Panc1 (cell line): ENCODE data around the gene SHISA4. TPM values are rescaled to one million over a fixed set of nuclear protein-coding genes. Genes with fewer than 3 reads are reported as not detected.

Experiments used
- ATAC-seq: fragments of 200-7000 bp; cut with Tn5 transposase; 2 replicates; pipeline ENCODE4 v1.9.1; 2020; ENCODE audit warnings: mild to moderate bottlenecking, moderate library complexity
- BruUV-seq: library from RNA; stranded (reverse); fragments of 400-500 nt; replicated peaks from 2 replicates; lab custom pipeline; 2021; lab: Mats Ljungman, UMichigan
- CTCF ChIA-PET: fragments of 300-600 bp; sonication (Branson Sonifier 250); formaldehyde crosslinking; loops from one replicate; lab custom pipeline; 2022; ENCODE audit warnings: antibody characterized with exemption; lab: Charles Lee
- POLR2A ChIA-PET: fragments of 300-600 bp; sonication (Branson Sonifier 250); formaldehyde crosslinking; loops from one replicate; lab custom pipeline; 2022; ENCODE audit warnings: antibody characterized with exemption; lab: Charles Lee
- DNase-seq: peaks from one replicate; pipeline ENCODE4 v3.0.0-alpha.2; 2010; ENCODE audit warnings: low read depth, low spot score
- H3K27ac ChIP-seq: 2 replicates; pipeline ENCODE4 v1.5.1; 2011; ENCODE audit warnings: mild to moderate bottlenecking, low read length, inconsistent platforms
- H3K27me3 ChIP-seq: fragments of 200-500 bp; sonication (Bioruptor generic); 2 replicates; pipeline ENCODE4 v1.6.0; 2014; ENCODE audit warnings: low read length, inconsistent platforms; ENCODE audit not compliant: control insufficient read depth, insufficient read depth
- H3K36me3 ChIP-seq: fragments of 200-500 bp; sonication (Bioruptor generic); 2 replicates; pipeline ENCODE4 v1.5.1; 2014; ENCODE audit warnings: inconsistent platforms, mild to moderate bottlenecking, low read length, moderate library complexity; ENCODE audit not compliant: control insufficient read depth, insufficient read depth
- H3K4me1 ChIP-seq: 2 replicates; pipeline ENCODE4 v1.5.1; 2011; ENCODE audit warnings: inconsistent platforms, mild to moderate bottlenecking, low read length, moderate library complexity; ENCODE audit not compliant: control insufficient read depth, insufficient read depth
- H3K4me3 ChIP-seq, 2 experiments: 2 replicates each; pipeline ENCODE4 v1.5.1; 2011 to 2012; ENCODE audit warnings: low read depth in 2 of 2, low read length in 2 of 2, mild to moderate bottlenecking in 2 of 2, inconsistent platforms in 1 of 2, moderate library complexity in 1 of 2
- H3K9me3 ChIP-seq: fragments of 200-500 bp; sonication (Bioruptor generic); 2 replicates; pipeline ENCODE4 v1.5.1; 2014; ENCODE audit warnings: low read depth, mild to moderate bottlenecking, inconsistent platforms, low read length, moderate library complexity; ENCODE audit not compliant: control insufficient read depth, insufficient read depth
- CTCF ChIP-seq: fragments of 450-650 bp; IDR thresholded peaks from 2 replicates; pipeline ENCODE4 v1.5.1; 2017; ENCODE audit warnings: mild to moderate bottlenecking
- POLR2AphosphoS5 ChIP-seq: IDR thresholded peaks from 2 replicates; pipeline ENCODE4 v1.6.1; 2012; ENCODE audit warnings: mild to moderate bottlenecking, low read depth, low read length, moderate library complexity
- REST ChIP-seq, 2 experiments: IDR thresholded peaks; 2 replicates each; pipeline ENCODE4 v1.6.1; 2011 to 2012; ENCODE audit warnings: low read depth in 2 of 2, control low read depth in 1 of 2, low read length in 1 of 2, mild to moderate bottlenecking in 1 of 2, moderate library complexity in 1 of 2; ENCODE audit not compliant: insufficient read depth in 1 of 2
- SIN3A ChIP-seq: IDR thresholded peaks from 2 replicates; pipeline ENCODE4 v1.6.1; 2012; ENCODE audit warnings: low read depth, mild to moderate bottlenecking, low read length, moderate library complexity, borderline replicate concordance; ENCODE audit not compliant: insufficient read depth
- TCF7L2 ChIP-seq: IDR thresholded peaks from 2 replicates; pipeline ENCODE4 v1.6.1; 2011; ENCODE audit warnings: mild to moderate bottlenecking, low read depth, low read length, inconsistent platforms
- in situ Hi-C: cut with HindIII; loops from 2 replicates; pipeline ENCODE4 v1.10.0; 2016; ENCODE audit warnings: low sequenced_read_pairs, low pct_unique_long_range_greater_than_20kb
- intact Hi-C: fragments of 100-400 bp; cut with micrococcal nuclease; formaldehyde crosslinking; loops from one replicate; pipeline ENCODE4 v1.10.0; 2022; ENCODE audit not compliant: unreplicated experiment
- total RNA-seq: library from RNA; stranded (reverse); gene quantifications from one replicate; pipeline ENCODE4 v1.2.1, GENCODE V29; 2021; ENCODE audit not compliant: unreplicated experiment

Gene SHISA4
- total RNA-seq, 1 experiment from 2014 or later: 38.2 TPM

GRCh38 chr1:201886103-201886885 is 2.4 kb upstream of the SHISA4 start:
- DNase-seq: no peak
- no peak overlapping the region for H3K4me3 ChIP-seq
- H3K27ac ChIP-seq: no peak overlapping the region
- no peaks in the 10 kb centered on the region for H3K36me3 ChIP-seq
- H3K27me3 ChIP-seq: no peaks in the 10 kb centered on the region
- no TSS peak for BruUV-seq
- TF ChIP-seq SIN3A (no peak), TCF7L2 (no peak), CTCF (no peak), POLR2AphosphoS5 (no peak), REST (IDR thresholded peaks at IDR 0.05; ENCODE audit: insufficient read depth in 1 of 2, low read depth in 2 of 2, low read length in 1 of 2) (no peak)
- no peaks in the 10 kb centered on the region for H3K9me3 ChIP-seq
- POLR2A ChIA-PET: no interaction called here
- no peak for ATAC-seq
- H3K4me1 ChIP-seq: peaks cover 10% of the 10 kb centered on the region
- CTCF ChIA-PET: no interaction called here
- in situ Hi-C loops (no loop called here), intact Hi-C loops (no loop called here)

GRCh38 chr1:201887116-201887866 is 1.4 kb upstream of the SHISA4 start:
- Histone ChIP-seq H3K4me1 (peaks cover 10% of the 10 kb centered on the region), H3K27ac (no peak overlapping the region), H3K27me3 (no peaks in the 10 kb centered on the region), H3K4me3 (no peak overlapping the region), H3K9me3 (no peaks in the 10 kb centered on the region), H3K36me3 (no peaks in the 10 kb centered on the region)
- ATAC-seq (no peak), DNase-seq (no peak)
- intact Hi-C loops (no loop called here), in situ Hi-C loops (no loop called here)
- CTCF ChIA-PET: no interaction called here
- TF ChIP-seq POLR2AphosphoS5: no peak
- TF ChIP-seq SIN3A: no peak
- no peak for TF ChIP-seq TCF7L2
- no peak for TF ChIP-seq REST (IDR thresholded peaks at IDR 0.05; ENCODE audit: insufficient read depth in 1 of 2, low read depth in 2 of 2, low read length in 1 of 2)
- no peak for TF ChIP-seq CTCF
- BruUV-seq: no TSS peak
- POLR2A ChIA-PET: interaction anchor here (0.6 kb wide), 1 partner anchor 144 kb away, joined by 6 read pairs; no protein-coding TSS in a partner anchor
